VCaP (cell line): ENCODE data around the gene YIPF4.
A peak's percentile ranks its signal among the peaks of the same experiment; 100 is the strongest.
"Not testable (repeated sequence)": the region's sequence is repeated elsewhere in the genome, so short reads cannot be mapped to it uniquely, and the experiment has no call there.

Experiments used
- H3K27ac ChIP-seq: fragments of 450-650 bp; 2 replicates; pipeline ENCODE4 v1.5.1; 2017
- TF ChIP-seq, protein P1 (sequence below): fragments of 450-650 bp; conservative IDR thresholded peaks from 2 replicates; pipeline ENCODE4 v1.5.1; 2017; ENCODE audit warnings: mild to moderate bottlenecking, moderate library complexity

Gene YIPF4

DNA sequence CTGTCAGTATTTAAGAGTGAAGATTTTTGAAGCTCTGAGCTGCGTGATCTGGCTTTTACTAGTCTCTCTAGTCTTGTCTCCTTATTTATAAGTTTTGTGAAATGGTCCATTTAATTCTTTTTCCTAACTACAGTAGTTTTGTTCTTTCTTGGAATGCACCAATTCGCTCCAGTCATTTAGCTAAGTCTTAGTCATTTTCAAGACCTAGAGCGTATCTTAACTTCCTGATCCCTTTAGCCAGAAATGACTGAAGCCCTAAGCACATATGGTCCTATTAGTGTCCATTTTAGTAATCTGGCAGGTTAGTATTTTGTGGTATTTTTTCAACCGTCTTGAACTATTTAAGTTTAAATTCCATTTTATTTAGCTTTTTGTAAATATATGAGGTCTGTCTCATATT is 82.7 kb downstream of the YIPF4 start:
- H3K27ac ChIP-seq = peak overlapping the region; percentile 98; the same call in 1 of the 2 replicates
- TF ChIP-seq, protein P1, sequence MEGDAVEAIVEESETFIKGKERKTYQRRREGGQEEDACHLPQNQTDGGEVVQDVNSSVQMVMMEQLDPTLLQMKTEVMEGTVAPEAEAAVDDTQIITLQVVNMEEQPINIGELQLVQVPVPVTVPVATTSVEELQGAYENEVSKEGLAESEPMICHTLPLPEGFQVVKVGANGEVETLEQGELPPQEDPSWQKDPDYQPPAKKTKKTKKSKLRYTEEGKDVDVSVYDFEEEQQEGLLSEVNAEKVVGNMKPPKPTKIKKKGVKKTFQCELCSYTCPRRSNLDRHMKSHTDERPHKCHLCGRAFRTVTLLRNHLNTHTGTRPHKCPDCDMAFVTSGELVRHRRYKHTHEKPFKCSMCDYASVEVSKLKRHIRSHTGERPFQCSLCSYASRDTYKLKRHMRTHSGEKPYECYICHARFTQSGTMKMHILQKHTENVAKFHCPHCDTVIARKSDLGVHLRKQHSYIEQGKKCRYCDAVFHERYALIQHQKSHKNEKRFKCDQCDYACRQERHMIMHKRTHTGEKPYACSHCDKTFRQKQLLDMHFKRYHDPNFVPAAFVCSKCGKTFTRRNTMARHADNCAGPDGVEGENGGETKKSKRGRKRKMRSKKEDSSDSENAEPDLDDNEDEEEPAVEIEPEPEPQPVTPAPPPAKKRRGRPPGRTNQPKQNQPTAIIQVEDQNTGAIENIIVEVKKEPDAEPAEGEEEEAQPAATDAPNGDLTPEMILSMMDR = no peak

DNA sequence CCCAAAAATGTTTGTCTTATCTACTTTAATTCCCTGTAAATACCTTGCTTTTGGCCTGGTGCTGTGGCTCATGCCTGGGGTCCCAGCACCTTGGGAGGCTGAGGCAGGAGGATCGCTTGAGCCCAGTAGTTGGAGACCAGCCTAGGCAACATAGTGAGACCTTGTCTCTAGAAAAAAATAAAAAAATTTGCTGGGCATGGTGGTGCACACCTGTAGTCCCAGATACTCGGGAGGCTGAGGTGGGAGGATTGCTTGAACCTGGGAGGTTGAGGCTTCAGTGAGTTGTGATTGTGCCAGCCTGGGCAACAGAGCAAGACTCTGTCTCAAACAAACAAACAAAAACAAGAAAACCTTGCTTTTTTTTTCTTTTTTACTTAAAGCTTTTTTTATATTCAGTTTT is 85.3 kb downstream of the YIPF4 start:
- H3K27ac ChIP-seq = 0 out of 2 replicates have a peak overlapping the region, but pooled peaks have one; percentile 14

DNA sequence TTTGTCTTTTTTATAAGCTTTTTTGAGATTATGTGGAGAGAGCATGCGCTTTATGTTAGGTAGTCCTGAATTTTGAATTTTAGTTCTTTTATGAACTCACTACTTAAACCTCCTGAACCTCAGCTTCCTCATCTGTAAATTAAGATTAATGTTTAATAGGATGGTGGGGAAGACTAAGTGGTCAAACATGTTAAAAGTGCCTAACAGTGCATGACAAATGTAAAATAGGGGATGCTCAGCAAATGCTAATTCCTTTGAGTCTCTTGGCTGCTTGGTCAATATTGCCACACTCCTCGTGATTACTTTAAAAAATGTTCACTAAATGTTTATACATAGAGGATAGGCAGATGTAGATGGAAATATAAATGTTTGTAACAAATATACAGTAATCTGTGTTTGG is 85.9 kb downstream of the YIPF4 start:
- TF ChIP-seq, protein P1 = no peak
- H3K27ac ChIP-seq = no peak overlapping the region

DNA sequence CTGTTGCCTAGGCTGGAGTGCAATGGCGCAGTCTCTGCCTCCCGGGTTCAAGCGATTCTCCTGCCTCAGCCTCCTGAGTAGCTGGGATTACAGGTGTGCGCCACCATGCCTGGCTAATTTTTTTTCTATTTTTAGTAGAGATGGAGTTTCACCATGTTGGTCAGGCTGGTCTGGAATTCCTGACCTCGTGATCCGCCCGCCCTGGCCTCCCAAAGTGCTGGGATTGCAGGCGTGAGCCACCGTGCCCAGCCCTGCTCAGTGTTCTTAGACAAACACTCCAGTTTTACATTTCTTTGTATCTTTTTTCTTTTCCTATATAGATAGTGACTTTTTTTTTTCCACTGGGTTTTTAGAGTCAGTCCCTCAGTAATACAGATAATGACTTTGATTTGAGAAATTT is 86.6 kb downstream of the YIPF4 start:
- not testable (repeated sequence) for H3K27ac ChIP-seq

DNA sequence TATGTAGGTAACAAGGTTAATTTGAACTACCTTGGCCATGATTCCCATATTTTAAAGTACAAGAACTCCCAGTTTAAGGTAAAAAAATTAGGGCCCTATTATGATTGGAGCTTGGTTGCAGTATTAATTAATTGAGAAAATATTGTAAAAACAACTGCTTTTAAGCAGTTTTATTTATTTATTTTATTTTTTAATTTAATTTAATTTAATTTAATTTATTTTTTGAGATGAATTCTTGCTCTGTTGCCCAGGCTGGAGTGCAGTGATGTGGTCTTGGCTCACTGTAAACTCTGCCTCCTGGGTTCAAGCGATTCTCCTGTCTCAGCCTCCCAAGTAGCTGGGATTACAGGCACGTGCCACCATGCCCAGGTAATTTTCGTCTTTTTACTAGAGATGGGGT is 88.0 kb downstream of the YIPF4 start:
- H3K27ac ChIP-seq = not testable (repeated sequence)
